Endothelial cell of umbilical vein (primary cell): ENCODE measurements around the gene ASIC5. TPM values are rescaled to one million over a fixed set of nuclear protein-coding genes. Genes with fewer than 3 reads are reported as not detected.

Experiments
- BruUV-seq: library from RNA; stranded (reverse); fragments of 400-500 nt; replicated peaks from 2 replicates; lab custom pipeline; 2021; lab: Mats Ljungman, UMichigan
- CTCF ChIA-PET: fragments of 300-600, 350-600 bp; sonication (Branson Sonifier 250); formaldehyde crosslinking; loops from one replicate; lab custom pipeline; 2021; ENCODE audit warnings: antibody characterized with exemption, inconsistent platforms; lab: Charles Lee
- POLR2A ChIA-PET: fragments of 300-600, 350-600 bp; sonication (Branson Sonifier 250); formaldehyde crosslinking; loops from one replicate; lab custom pipeline; 2021; ENCODE audit warnings: antibody characterized with exemption, inconsistent platforms; lab: Charles Lee
- DNase-seq: peaks from one replicate; pipeline ENCODE4 v3.0.0-alpha.2; 2011; ENCODE audit warnings: low read depth, low spot score
- FAIRE-seq: peaks from 2 replicates; lab custom pipeline; 2011; peaks lifted over from hg19 to GRCh38; lab: Jason Lieb, UNC
- H2AFZ ChIP-seq: 2 replicates; pipeline ENCODE4 v1.6.0; 2012; ENCODE audit warnings: low read depth, low read length, control low read depth, inconsistent platforms
- H3K27ac ChIP-seq: 2 replicates; pipeline ENCODE4 v1.5.1; 2011; ENCODE audit warnings: low read depth, mild to moderate bottlenecking, control low read depth, low read length, moderate library complexity; ENCODE audit not compliant: insufficient read depth
- H3K27me3 ChIP-seq, 2 experiments: 2 replicates each; pipeline versions ENCODE4 v1.6.0 to v1.6.1; 2011; ENCODE audit warnings: low read length in 2 of 2, mixed read lengths in 1 of 2; ENCODE audit not compliant: control insufficient read depth in 2 of 2, insufficient read depth in 2 of 2
- H3K36me3 ChIP-seq, 2 experiments: 2 replicates in 1 of 2; 3 replicates in 1 of 2; pipeline ENCODE4 v1.5.1; 2011; ENCODE audit warnings: low read length in 2 of 2, mild to moderate bottlenecking in 1 of 2, moderate library complexity in 1 of 2; ENCODE audit not compliant: control insufficient read depth in 2 of 2, insufficient read depth in 2 of 2; ENCODE audit errors: extremely low read depth in 1 of 2
- H3K4me1 ChIP-seq: 3 replicates; pipeline ENCODE4 v1.5.1; 2011; ENCODE audit warnings: mild to moderate bottlenecking, low read length; ENCODE audit not compliant: control insufficient read depth, insufficient read depth; ENCODE audit errors: extremely low read depth
- H3K4me2 ChIP-seq: 2 replicates; pipeline ENCODE4 v1.6.1; 2011; ENCODE audit warnings: low read length, control low read depth, mixed read lengths; ENCODE audit not compliant: insufficient read depth
- H3K4me3 ChIP-seq, 3 experiments: fragments of 200-600 bp in 1 of 3; sonication (generic), shearing (Covaris generic) in 1 of 3; replicated peaks in 1 of 3; 2 replicates each; pipeline ENCODE4 v1.5.1; 2011 to 2016; ENCODE audit warnings: control low read depth in 3 of 3, low read length in 3 of 3, mild to moderate bottlenecking in 2 of 3, inconsistent platforms in 1 of 3, low read depth in 1 of 3, moderate library complexity in 1 of 3; ENCODE audit not compliant: insufficient read depth in 1 of 3
- H3K79me2 ChIP-seq: 2 replicates; pipeline ENCODE4 v1.6.0; 2012; ENCODE audit warnings: low read length, inconsistent platforms; ENCODE audit not compliant: control insufficient read depth, insufficient read depth
- H3K9ac ChIP-seq: replicated peaks from 2 replicates; pipeline ENCODE3; 2011; ENCODE audit warnings: low read length, control low read depth; ENCODE audit not compliant: insufficient read depth; ENCODE audit errors: extremely low read depth
- H3K9me1 ChIP-seq: replicated peaks from 3 replicates; pipeline ENCODE4 v1.6.0; 2011; ENCODE audit warnings: mild to moderate bottlenecking, low read length; ENCODE audit not compliant: control insufficient read depth, insufficient read depth; ENCODE audit errors: extremely low read depth
- H3K9me3 ChIP-seq: replicated peaks from 2 replicates; pipeline ENCODE4 v1.5.1; 2012; ENCODE audit warnings: low read length, inconsistent platforms; ENCODE audit not compliant: control insufficient read depth, insufficient read depth
- H4K20me1 ChIP-seq: replicated peaks from 2 replicates; pipeline ENCODE3; 2011; ENCODE audit warnings: mild to moderate bottlenecking, low read length; ENCODE audit not compliant: control insufficient read depth, insufficient read depth; ENCODE audit errors: extremely low read depth
- EZH2 ChIP-seq: IDR thresholded peaks from 2 replicates; pipeline ENCODE4 v1.6.1; 2012; ENCODE audit warnings: borderline replicate concordance, low read depth, mild to moderate bottlenecking, moderate library complexity, low read length, inconsistent platforms; ENCODE audit not compliant: severe bottlenecking
- FOS ChIP-seq: IDR thresholded peaks from 2 replicates; pipeline ENCODE4 v1.6.1; 2011; ENCODE audit warnings: mild to moderate bottlenecking, low read length, moderate library complexity, borderline replicate concordance; ENCODE audit not compliant: insufficient read depth
- GATA2 ChIP-seq: IDR thresholded peaks from 2 replicates; pipeline ENCODE4 v1.7.0; 2011; ENCODE audit warnings: low read depth, mild to moderate bottlenecking, moderate library complexity, mixed read lengths, low read length; ENCODE audit not compliant: insufficient read length, insufficient read depth
- JUN ChIP-seq: IDR thresholded peaks from 2 replicates; pipeline ENCODE4 v1.6.1; 2011; ENCODE audit warnings: borderline replicate concordance, low read depth; ENCODE audit not compliant: insufficient read length, insufficient read depth
- MYC ChIP-seq: IDR thresholded peaks from one replicate; pipeline ENCODE4 v1.6.1; 2011; ENCODE audit warnings: mild to moderate bottlenecking, low read depth, low read length
- POLR2A ChIP-seq: IDR thresholded peaks from 2 replicates; pipeline ENCODE4 v1.6.1; 2012; ENCODE audit warnings: low read depth, mild to moderate bottlenecking, control low read depth, low read length
- POLR2AphosphoS5 ChIP-seq: IDR thresholded peaks from 2 replicates; pipeline ENCODE4 v1.6.1; 2012; ENCODE audit warnings: low read depth, mild to moderate bottlenecking, control low read depth, low read length, moderate library complexity; ENCODE audit not compliant: insufficient read depth
- dilution Hi-C: fragments of 300-500 bp; cut with MboI; formaldehyde crosslinking; loops from one replicate; pipeline ENCODE4 v1.15.0; 2019; ENCODE audit warnings: low sequenced_read_pairs; ENCODE audit not compliant: extremely low pct_ligation_motif_present
- intact Hi-C: fragments of 100-400 bp; cut with micrococcal nuclease; formaldehyde crosslinking; loops from one replicate; pipeline ENCODE4 v1.10.0; 2022
- polyA plus RNA-seq, 4 experiments: library from polyadenylated mRNA; depleted of rRNA in 3 of 4; stranded (reverse) in 3 of 4; unstranded in 1 of 4; fragments of >200 nt; gene quantifications; 2 replicates each; pipeline versions ENCODE4 v1.2.1 to v1.2.3, GENCODE V29; 2011 to 2012; ENCODE audit warnings: missing spikeins in 1 of 4
- total RNA-seq: library from RNA; stranded (reverse); gene quantifications from 2 replicates; pipeline ENCODE4 v1.2.3, GENCODE V29; 2021
- TF ChIP-seq, protein P1 (sequence below): IDR thresholded peaks from 2 replicates; pipeline ENCODE4 v1.6.1; 2011; ENCODE audit not compliant: insufficient read depth, insufficient read length
- TF ChIP-seq, protein P2 (sequence below), 2 donors: IDR thresholded peaks; 1 replicate in 1 of 2; 2 replicates in 1 of 2; pipeline ENCODE4 v1.5.1; 2011; ENCODE audit warnings: low read length in 2 of 2, mild to moderate bottlenecking in 2 of 2, moderate library complexity in 2 of 2, control low read depth in 1 of 2, inconsistent platforms in 1 of 2, low read depth in 1 of 2; ENCODE audit not compliant: insufficient read depth in 1 of 2; ENCODE audit errors: extremely low read depth in 1 of 2

The ASIC5 gene
- total and polyA plus RNA-seq, 2 donors (not counting 3 experiments of a cell fraction or from before 2014, with no cell fraction given), result not detected

GRCh38 chr4:155780775-155781174 is 85.3 kb downstream of the ASIC5 start:
- no peaks in the 10 kb centered on the region for H3K79me2 ChIP-seq
- H3K9ac ChIP-seq, result no peak overlapping the region
- ChIA-PET CTCF (interaction anchor here (3.1 to 6.2 kb wide), 2 partner anchors 251 to 377 kb away, joined by 12 to 41 read pairs; no protein-coding TSS in a partner anchor), POLR2A (no interaction called here)
- H4K20me1 ChIP-seq, result no peaks in the 10 kb centered on the region
- no peak overlapping the region for H3K4me3 ChIP-seq
- no peak overlapping the region for H3K27ac ChIP-seq
- FAIRE-seq, result no peak
- no peaks in the 10 kb centered on the region for H3K4me1 ChIP-seq
- intact Hi-C loops (loop anchor here (10.0 kb wide), 1 partner anchor 756 kb away; no protein-coding TSS in a partner anchor), dilution Hi-C loops (no loop called here)
- no peaks in the 10 kb centered on the region for H3K9me1 ChIP-seq
- H3K27me3 ChIP-seq, result no peaks in the 10 kb centered on the region
- TF ChIP-seq MYC (no peak), JUN (no peak), GATA2 (no peak), EZH2 (no peak), FOS (no peak), POLR2AphosphoS5 (no peak), POLR2A (no peak)
- TF ChIP-seq, protein P1, sequence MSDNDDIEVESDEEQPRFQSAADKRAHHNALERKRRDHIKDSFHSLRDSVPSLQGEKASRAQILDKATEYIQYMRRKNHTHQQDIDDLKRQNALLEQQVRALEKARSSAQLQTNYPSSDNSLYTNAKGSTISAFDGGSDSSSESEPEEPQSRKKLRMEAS, result no peak
- TF ChIP-seq, protein P2, sequence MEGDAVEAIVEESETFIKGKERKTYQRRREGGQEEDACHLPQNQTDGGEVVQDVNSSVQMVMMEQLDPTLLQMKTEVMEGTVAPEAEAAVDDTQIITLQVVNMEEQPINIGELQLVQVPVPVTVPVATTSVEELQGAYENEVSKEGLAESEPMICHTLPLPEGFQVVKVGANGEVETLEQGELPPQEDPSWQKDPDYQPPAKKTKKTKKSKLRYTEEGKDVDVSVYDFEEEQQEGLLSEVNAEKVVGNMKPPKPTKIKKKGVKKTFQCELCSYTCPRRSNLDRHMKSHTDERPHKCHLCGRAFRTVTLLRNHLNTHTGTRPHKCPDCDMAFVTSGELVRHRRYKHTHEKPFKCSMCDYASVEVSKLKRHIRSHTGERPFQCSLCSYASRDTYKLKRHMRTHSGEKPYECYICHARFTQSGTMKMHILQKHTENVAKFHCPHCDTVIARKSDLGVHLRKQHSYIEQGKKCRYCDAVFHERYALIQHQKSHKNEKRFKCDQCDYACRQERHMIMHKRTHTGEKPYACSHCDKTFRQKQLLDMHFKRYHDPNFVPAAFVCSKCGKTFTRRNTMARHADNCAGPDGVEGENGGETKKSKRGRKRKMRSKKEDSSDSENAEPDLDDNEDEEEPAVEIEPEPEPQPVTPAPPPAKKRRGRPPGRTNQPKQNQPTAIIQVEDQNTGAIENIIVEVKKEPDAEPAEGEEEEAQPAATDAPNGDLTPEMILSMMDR (IDR thresholded peaks at IDR 0.05; ENCODE audit: extremely low read depth in 1 of 2, insufficient read depth in 1 of 2, low read depth in 1 of 2, low read length in 2 of 2), result no peak
- no peak for DNase-seq
- H3K4me2 ChIP-seq, result no peak overlapping the region
- H2AFZ ChIP-seq, result no peak overlapping the region
- H3K9me3 ChIP-seq, result no peaks in the 10 kb centered on the region
- H3K36me3 ChIP-seq, result no peaks in the 10 kb centered on the region
- BruUV-seq, result no TSS peak

Other genes with a start within 250 kb of the ASIC5 start
- 4.4 and 7.5 TPM in 2 replicates for gene GUCY1A1, start 199.4 kb downstream of the ASIC5 start, total RNA-seq
- 1.2 and 1.3 TPM in 2 replicates for gene GUCY1A1, start 199.4 kb downstream of the ASIC5 start, polyA plus RNA-seq
- 4.7 and 7.0 TPM in 2 replicates for gene GUCY1B1, start 107.3 kb downstream of the ASIC5 start, total RNA-seq
- 1.7 and 1.9 TPM in 2 replicates for gene GUCY1B1, start 107.3 kb downstream of the ASIC5 start, polyA plus RNA-seq
- not detected in 2 replicates for gene TDO2, start 37.4 kb upstream of the ASIC5 start, total RNA-seq
- gene TDO2, start 37.4 kb upstream of the ASIC5 start, polyA plus RNA-seq, result not detected in 2 replicates
- gene CTSO, start 87.6 kb upstream of the ASIC5 start, total RNA-seq, result 6.7 and 7.9 TPM in 2 replicates
- 8.5 and 8.9 TPM in 2 replicates for gene CTSO, start 87.6 kb upstream of the ASIC5 start, polyA plus RNA-seq